Ureter (tissue), 1 donor: ENCODE measurements around the gene OTULIN. TPM values are rescaled to one million over a fixed set of nuclear protein-coding genes. Genes with fewer than 3 reads are reported as not detected.

Source experiments
- DNase-seq: peaks from one replicate; pipeline ENCODE4 v3.0.0-alpha.2; 2020; ENCODE audit warnings: low spot score
- total RNA-seq: library from RNA; stranded (reverse); gene quantifications from one replicate; pipeline ENCODE4 v1.2.4, GENCODE V29; 2023
- donor health status: DM: yes; HTN: yes; CAD: no.

Gene OTULIN
- total RNA-seq, 1 donor from 2014 or later: 35.1 TPM

GRCh38 chr5:14720236-14720923, 55.9 kb downstream of the OTULIN start:
- no peak for DNase-seq

GRCh38 chr5:14721990-14722656, 57.6 kb downstream of the OTULIN start:
- no peak for DNase-seq

GRCh38 chr5:14722923-14723322, 58.4 kb downstream of the OTULIN start:
- DNase-seq: no peak

GRCh38 chr5:14723701-14724132, 59.2 kb downstream of the OTULIN start:
- no peak for DNase-seq

- DNase-seq: no peak
Measured at GRCh38 chr5:14724633-14725032, 60.1 kb downstream of the OTULIN start.

- DNase-seq: no peak
Measured at GRCh38 chr5:14726066-14726838, 61.7 kb downstream of the OTULIN start.

- DNase-seq: peak; percentile 83
Measured at GRCh38 chr5:14727428-14727865, 62.9 kb downstream of the OTULIN start.

GRCh38 chr5:14727928-14728458, 63.5 kb downstream of the OTULIN start:
- DNase-seq: no peak

- no peak for DNase-seq
Measured at GRCh38 chr5:14728459-14728938, 64.0 kb downstream of the OTULIN start.

- DNase-seq: no peak
Measured at GRCh38 chr5:14729448-14730385, 65.2 kb downstream of the OTULIN start.

- no peak for DNase-seq
Measured at GRCh38 chr5:14730466-14730865, 65.9 kb downstream of the OTULIN start.

GRCh38 chr5:14730881-14731280, 66.4 kb downstream of the OTULIN start:
- DNase-seq: no peak

GRCh38 chr5:14732991-14733390, 68.5 kb downstream of the OTULIN start:
- DNase-seq: no peak

- DNase-seq: no peak
Measured at GRCh38 chr5:14733661-14734060, 69.1 kb downstream of the OTULIN start.

- DNase-seq: no peak
Measured at GRCh38 chr5:14734396-14734795, 69.9 kb downstream of the OTULIN start.

- DNase-seq: no peak
Measured at GRCh38 chr5:14735944-14736343, 71.4 kb downstream of the OTULIN start.

- DNase-seq: no peak
Measured at GRCh38 chr5:14737291-14737690, 72.8 kb downstream of the OTULIN start.

- no peak for DNase-seq
Measured at GRCh38 chr5:14738050-14738449, 73.5 kb downstream of the OTULIN start.

- no peak for DNase-seq
Measured at GRCh38 chr5:14739538-14739937, 75.0 kb downstream of the OTULIN start.

- DNase-seq: no peak
Measured at GRCh38 chr5:14739981-14740380, 75.5 kb downstream of the OTULIN start.

- no peak for DNase-seq
Measured at GRCh38 chr5:14741131-14741530, 76.6 kb downstream of the OTULIN start.
